D341Med (cell line): ENCODE results near the gene LEKR1.

Experiments
- DNase-seq: peaks from one replicate; pipeline ENCODE4 v3.0.0; 2012; ENCODE audit warnings: low spot score

The LEKR1 gene

GRCh38 chr3:157059181-157059580 lies 233.0 kb downstream of the LEKR1 start:
- no peak for DNase-seq

- DNase-seq: no peak
Measured at GRCh38 chr3:157059661-157060060, 233.5 kb downstream of the LEKR1 start.

- DNase-seq: no peak
Measured at GRCh38 chr3:157061265-157061664, 235.1 kb downstream of the LEKR1 start.

GRCh38 chr3:157063469-157063868 lies 237.3 kb downstream of the LEKR1 start:
- DNase-seq: no peak

- DNase-seq: no peak
Measured at GRCh38 chr3:157063926-157064325, 237.8 kb downstream of the LEKR1 start.

- no peak for DNase-seq
Measured at GRCh38 chr3:157064402-157064801, 238.2 kb downstream of the LEKR1 start.

- no peak for DNase-seq
Measured at GRCh38 chr3:157065201-157065600, 239.0 kb downstream of the LEKR1 start.

- DNase-seq: no peak
Measured at GRCh38 chr3:157066335-157067098, 240.4 kb downstream of the LEKR1 start.

- no peak for DNase-seq
Measured at GRCh38 chr3:157067114-157067513, 241.0 kb downstream of the LEKR1 start.

GRCh38 chr3:157069406-157069805 lies 243.3 kb downstream of the LEKR1 start:
- no peak for DNase-seq

- no peak for DNase-seq
Measured at GRCh38 chr3:157069846-157070677, 243.9 kb downstream of the LEKR1 start.

GRCh38 chr3:157070678-157070999 lies 244.5 kb downstream of the LEKR1 start:
- DNase-seq: no peak

GRCh38 chr3:157071744-157072525 lies 245.8 kb downstream of the LEKR1 start:
- no peak for DNase-seq

- no peak for DNase-seq
Measured at GRCh38 chr3:157073810-157074209, 247.7 kb downstream of the LEKR1 start.

- no peak for DNase-seq
Measured at GRCh38 chr3:157074490-157074889, 248.3 kb downstream of the LEKR1 start.

GRCh38 chr3:157074981-157075380 lies 248.8 kb downstream of the LEKR1 start:
- DNase-seq: no peak

GRCh38 chr3:157075693-157076420 lies 249.7 kb downstream of the LEKR1 start:
- no peak for DNase-seq

- no peak for DNase-seq
Measured at GRCh38 chr3:157077565-157077991, 251.4 kb downstream of the LEKR1 start.

- DNase-seq: no peak
Measured at GRCh38 chr3:157078131-157078810, 252.1 kb downstream of the LEKR1 start.

- no peak for DNase-seq
Measured at GRCh38 chr3:157078811-157079185, 252.6 kb downstream of the LEKR1 start.

GRCh38 chr3:157079676-157080369 lies 253.7 kb downstream of the LEKR1 start:
- DNase-seq: no peak
